ENCODE measurements around the gene MCEMP1.

- TF ChIP-seq POLR2A (IDR thresholded peaks at IDR 0.05), result no peak
- TF ChIP-seq, protein P1, sequence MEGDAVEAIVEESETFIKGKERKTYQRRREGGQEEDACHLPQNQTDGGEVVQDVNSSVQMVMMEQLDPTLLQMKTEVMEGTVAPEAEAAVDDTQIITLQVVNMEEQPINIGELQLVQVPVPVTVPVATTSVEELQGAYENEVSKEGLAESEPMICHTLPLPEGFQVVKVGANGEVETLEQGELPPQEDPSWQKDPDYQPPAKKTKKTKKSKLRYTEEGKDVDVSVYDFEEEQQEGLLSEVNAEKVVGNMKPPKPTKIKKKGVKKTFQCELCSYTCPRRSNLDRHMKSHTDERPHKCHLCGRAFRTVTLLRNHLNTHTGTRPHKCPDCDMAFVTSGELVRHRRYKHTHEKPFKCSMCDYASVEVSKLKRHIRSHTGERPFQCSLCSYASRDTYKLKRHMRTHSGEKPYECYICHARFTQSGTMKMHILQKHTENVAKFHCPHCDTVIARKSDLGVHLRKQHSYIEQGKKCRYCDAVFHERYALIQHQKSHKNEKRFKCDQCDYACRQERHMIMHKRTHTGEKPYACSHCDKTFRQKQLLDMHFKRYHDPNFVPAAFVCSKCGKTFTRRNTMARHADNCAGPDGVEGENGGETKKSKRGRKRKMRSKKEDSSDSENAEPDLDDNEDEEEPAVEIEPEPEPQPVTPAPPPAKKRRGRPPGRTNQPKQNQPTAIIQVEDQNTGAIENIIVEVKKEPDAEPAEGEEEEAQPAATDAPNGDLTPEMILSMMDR (IDR thresholded peaks at IDR 0.05), result no peak
These were observed 37.0 kb upstream of the MCEMP1 start for GRCh38 chr19:7639863-7640348.

Data from esophagus squamous epithelium (tissue), 4 donors.